Stomach (tissue), 9 donors: ENCODE measurements around the gene PLCH1. TPM values are rescaled to one million over a fixed set of nuclear protein-coding genes. Genes with fewer than 3 reads are reported as not detected.
A peak's percentile ranks its signal among the peaks of the same experiment; 100 is the strongest.

Experiments used
- DNase-seq, 2 donors: peaks; one replicate each; pipeline versions ENCODE4 v3.0.0 to v3.0.0-alpha.2; 2013 to 2019
- H3K27ac ChIP-seq, 5 donors: fragments of 200-600 bp in 4 of 5; sonication (generic) in 4 of 5; one replicate each; pipeline ENCODE4 v1.5.1; 2013 to 2019; ENCODE audit warnings: mild to moderate bottlenecking in 1 of 5, moderate library complexity in 1 of 5
- H3K27me3 ChIP-seq, 3 donors: fragments of 200-600 bp; sonication (generic); one replicate each; pipeline ENCODE4 v1.5.1; 2017 to 2019; ENCODE audit warnings: mixed run types in 1 of 3
- H3K36me3 ChIP-seq, 4 donors: fragments of 200-600 bp; sonication (generic); 1 replicate in 3 of 4; 2 replicates in 1 of 4; pipeline ENCODE4 v1.5.1; 2016 to 2019
- H3K4me1 ChIP-seq, 4 donors: fragments of 200-600 bp; sonication (generic); one replicate each; pipeline ENCODE4 v1.5.1; 2016 to 2019
- H3K4me3 ChIP-seq, 4 donors: fragments of 200-600 bp; sonication (generic) in 3 of 4; one replicate each; pipeline ENCODE4 v1.5.1; 2016 to 2019; ENCODE audit warnings: mild to moderate bottlenecking in 1 of 4
- H3K9me3 ChIP-seq, 4 donors: fragments of 200-600 bp; sonication (generic); one replicate each; pipeline ENCODE4 v1.5.1; 2016 to 2019
- CTCF ChIP-seq, 7 experiments: fragments of 450-650 bp in 4 of 7; fragments of 200-600 bp in 3 of 7; sonication (generic) in 3 of 7; IDR thresholded peaks; one replicate each; pipeline ENCODE4 v1.5.1; 2016 to 2019; ENCODE audit warnings: antibody characterized with exemption in 7 of 7, control low read depth in 2 of 7, mild to moderate bottlenecking in 1 of 7
- EP300 ChIP-seq: sonication (generic); formaldehyde crosslinking; IDR thresholded peaks from one replicate; pipeline ENCODE4 v1.6.1; 2017; ENCODE audit warnings: antibody characterized with exemption
- POLR2A ChIP-seq, 4 donors: fragments of 450-650 bp; IDR thresholded peaks; one replicate each; pipeline ENCODE4 v1.6.1; 2016; ENCODE audit warnings: antibody characterized with exemption in 4 of 4, control low read depth in 2 of 4, mild to moderate bottlenecking in 1 of 4, moderate library complexity in 1 of 4
- POLR2AphosphoS5 ChIP-seq, 3 donors: sonication (generic); formaldehyde crosslinking; IDR thresholded peaks; one replicate each; pipeline ENCODE4 v1.6.1; 2016; ENCODE audit warnings: antibody characterized with exemption in 3 of 3
- WGBS, 5 donors: extraction: QIAGEN DNeasy Blood & Tissue Kit in 3 of 5; methylation state at CpG; one replicate each; pipeline versions ENCODE4 v1.1.5 to v1.1.7; 2013 to 2018; 5-methylcytosine and 5-hydroxymethylcytosine counted together
- intact Hi-C: fragments of 100-400 bp; cut with DNase I; formaldehyde crosslinking; loops from one replicate; pipeline ENCODE4 v1.15.1; 2023; ENCODE audit warnings: low total_unique reads
- polyA plus RNA-seq, 3 donors: library from polyadenylated mRNA; stranded (reverse); fragments of 200-250 nt; gene quantifications; one replicate each; pipeline ENCODE4 v1.2.3, GENCODE V29; 2013
- total RNA-seq, 5 donors: library from RNA; depleted of rRNA; stranded (reverse); fragments of >200 nt; gene quantifications; one replicate each; pipeline versions ENCODE4 v1.1.0 to v1.2.3, GENCODE V29; 2014 to 2016
- donor health status: healthy with polysubstance abuse.
- donor health status: Bipolar disorder and iron deficiency.
- donor health status: healthy.

Gene PLCH1
- total and polyA plus RNA-seq, 8 donors, result 0.75 to 18.8 (median 3.3) TPM

DNA sequence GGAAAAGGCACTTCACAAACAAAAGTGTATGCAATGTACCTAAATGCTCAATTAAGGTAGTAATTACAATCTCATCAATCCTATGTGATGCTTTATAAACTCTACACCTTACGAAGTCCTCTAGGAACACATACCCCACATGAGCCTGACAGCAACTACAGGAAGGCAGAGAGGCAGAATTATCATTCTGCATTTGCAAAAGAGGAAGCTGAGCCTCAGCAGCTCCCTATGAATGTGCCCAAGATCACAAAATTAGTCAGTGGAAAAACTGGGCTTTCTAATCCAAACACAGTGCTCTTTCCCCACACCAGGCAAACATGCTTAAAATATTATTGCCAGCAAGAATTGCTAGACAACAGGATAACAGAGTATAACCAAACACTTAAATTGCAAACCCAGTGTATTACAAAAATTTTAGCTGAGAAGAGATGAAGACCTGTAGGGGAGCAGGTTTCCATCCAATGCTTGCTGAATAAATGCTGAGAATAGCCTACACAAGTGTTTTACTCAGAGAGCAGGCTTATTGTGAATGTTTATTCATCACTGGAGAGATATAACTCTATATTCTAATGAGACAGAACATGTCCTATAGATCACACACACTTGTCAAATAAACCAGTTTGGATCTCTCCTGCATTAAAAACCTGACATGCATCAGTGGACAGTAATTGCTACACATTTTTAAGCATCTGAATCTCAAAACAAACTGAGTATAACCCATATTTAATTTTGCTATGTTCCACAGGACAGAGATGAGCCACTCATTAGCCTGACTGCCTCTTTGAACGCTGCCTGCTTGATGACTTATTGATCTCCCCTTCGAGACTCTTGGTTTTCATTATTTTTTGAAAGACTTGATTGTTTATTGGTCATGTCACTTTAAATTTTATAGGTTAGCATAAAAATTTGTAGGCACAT lies 62.2 kb downstream of the PLCH1 start:
- no peak overlapping the region for H3K27ac ChIP-seq
- intact Hi-C loops, result no loop called here
- H3K4me3 ChIP-seq, result no peak overlapping the region
- 72 to 83% (median 81%) methylated on average over 3 of the region's 3 CpGs for WGBS, 5 donors
- no peaks in the 10 kb centered on the region for H3K9me3 ChIP-seq
- H3K36me3 ChIP-seq, result no peaks in the 10 kb centered on the region
- no peak for DNase-seq
- no peak for TF ChIP-seq CTCF (IDR thresholded peaks at IDR 0.05)
- TF ChIP-seq POLR2A (IDR thresholded peaks at IDR 0.05), result no peak
- no peak for TF ChIP-seq POLR2AphosphoS5 (IDR thresholded peaks at IDR 0.05)
- no peak for TF ChIP-seq EP300
- H3K27me3 ChIP-seq, result no peaks in the 10 kb centered on the region
- H3K4me1 ChIP-seq, result no peaks in the 10 kb centered on the region

- intact Hi-C loops, result no loop called here
- WGBS, 5 donors, result 13 to 41% (median 20%) methylated on average over 14 of the region's 14 CpGs
- H3K4me1 ChIP-seq, result peaks cover 0 to 9% (median 3%) of the 10 kb centered on the region in 4 donors
- peak; percentile 43 to 61 for DNase-seq
- no peak overlapping the region for H3K27ac ChIP-seq
- peak overlapping the region; percentile 30 to 38 (median 32) for H3K4me3 ChIP-seq
- H3K27me3 ChIP-seq, result no peaks in the 10 kb centered on the region
- TF ChIP-seq CTCF (IDR thresholded peaks at IDR 0.05) (no peak), POLR2AphosphoS5 (IDR thresholded peaks at IDR 0.05) (no peak), POLR2A (IDR thresholded peaks at IDR 0.05) (no peak), EP300 (no peak)
- H3K36me3 ChIP-seq, result no peaks in the 10 kb centered on the region
- no peaks in the 10 kb centered on the region for H3K9me3 ChIP-seq
These were observed 68.5 kb downstream of the PLCH1 start for GRCh38 chr3:155676252-155676981.

- 86 to 100% (median 96%) methylated on average over 1 of the region's 1 CpG for WGBS, 5 donors
- Histone ChIP-seq H3K27ac (no peak overlapping the region), H3K27me3 (no peaks in the 10 kb centered on the region), H3K36me3 (no peaks in the 10 kb centered on the region), H3K4me1 (peaks cover 0 to 9% (median 3%) of the 10 kb centered on the region in 4 donors), H3K4me3 (no peak overlapping the region), H3K9me3 (no peaks in the 10 kb centered on the region)
- intact Hi-C loops, result no loop called here
- DNase-seq, result no peak
- no peak for TF ChIP-seq CTCF (IDR thresholded peaks at IDR 0.05)
- TF ChIP-seq POLR2A (IDR thresholded peaks at IDR 0.05), result no peak
- TF ChIP-seq POLR2AphosphoS5 (IDR thresholded peaks at IDR 0.05), result no peak
- no peak for TF ChIP-seq EP300
These were observed 69.8 kb downstream of the PLCH1 start for GRCh38 chr3:155675094-155675493.

- H3K27ac ChIP-seq, result no peak overlapping the region
- no peak for DNase-seq
- TF ChIP-seq CTCF (IDR thresholded peaks at IDR 0.05) (no peak), POLR2A (IDR thresholded peaks at IDR 0.05) (no peak), POLR2AphosphoS5 (IDR thresholded peaks at IDR 0.05) (no peak), EP300 (no peak)
- H3K36me3 ChIP-seq, result no peaks in the 10 kb centered on the region
- no peaks in the 10 kb centered on the region for H3K9me3 ChIP-seq
- intact Hi-C loops, result no loop called here
- WGBS, 5 donors, result 81 to 95% (median 93%) methylated on average over 4 of the region's 4 CpGs
- H3K4me1 ChIP-seq, result peaks cover 0 to 9% (median 3%) of the 10 kb centered on the region in 4 donors
- no peak overlapping the region for H3K4me3 ChIP-seq
- H3K27me3 ChIP-seq, result no peaks in the 10 kb centered on the region
These were observed 71.5 kb downstream of the PLCH1 start for GRCh38 chr3:155673421-155673820.
